Globus pallidus (tissue), 1 donor: Measurements from ENCODE around the gene PPARG.
"Not testable (repeated sequence)": the region's sequence is repeated elsewhere in the genome, so short reads cannot be mapped to it uniquely, and the experiment has no call there.

ENCODE experiments used
- DNase-seq: peaks from one replicate; pipeline ENCODE4 v3.0.0-alpha.2; 2015; ENCODE audit warnings: low spot score

Gene PPARG

DNA sequence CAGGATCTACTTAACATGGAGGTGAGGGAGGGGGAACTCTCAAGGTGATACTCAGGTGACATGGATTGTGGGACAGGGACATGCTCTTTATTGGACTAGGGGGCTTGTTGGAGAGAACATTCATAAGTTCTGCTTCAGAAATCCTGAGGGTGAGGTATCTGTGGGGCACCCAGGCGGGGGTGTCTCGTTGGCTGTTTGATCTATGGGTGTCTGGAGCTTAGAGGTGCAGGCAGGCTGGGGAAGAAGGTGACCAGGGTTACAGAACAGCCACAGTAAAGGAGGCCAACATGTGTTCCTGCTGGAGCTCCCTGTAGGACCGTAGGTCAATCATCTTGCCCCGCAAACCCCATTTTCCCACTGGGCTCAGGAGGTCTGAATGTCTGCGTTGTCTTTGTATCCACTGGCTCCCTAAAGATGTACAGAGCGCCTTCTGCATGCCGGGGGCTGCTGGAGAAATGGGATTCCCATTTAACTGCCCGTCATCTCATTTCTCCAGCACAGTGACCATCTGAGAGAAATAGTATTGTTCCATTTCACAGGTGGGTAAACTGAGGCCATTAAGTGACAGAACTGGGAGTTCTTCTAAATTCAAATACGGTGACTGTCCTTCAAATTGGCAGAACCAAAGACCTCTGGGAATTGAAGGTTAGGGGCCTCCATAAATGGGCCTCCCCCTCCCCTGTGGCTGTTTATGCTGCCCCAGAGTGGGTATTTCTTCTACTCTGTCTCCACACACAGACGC is 155.1 kb downstream of the PPARG start:
- DNase-seq, result no peak

- DNase-seq, result no peak
Observed at GRCh38 chr3:12444582-12445471, 156.0 kb downstream of the PPARG start.

DNA sequence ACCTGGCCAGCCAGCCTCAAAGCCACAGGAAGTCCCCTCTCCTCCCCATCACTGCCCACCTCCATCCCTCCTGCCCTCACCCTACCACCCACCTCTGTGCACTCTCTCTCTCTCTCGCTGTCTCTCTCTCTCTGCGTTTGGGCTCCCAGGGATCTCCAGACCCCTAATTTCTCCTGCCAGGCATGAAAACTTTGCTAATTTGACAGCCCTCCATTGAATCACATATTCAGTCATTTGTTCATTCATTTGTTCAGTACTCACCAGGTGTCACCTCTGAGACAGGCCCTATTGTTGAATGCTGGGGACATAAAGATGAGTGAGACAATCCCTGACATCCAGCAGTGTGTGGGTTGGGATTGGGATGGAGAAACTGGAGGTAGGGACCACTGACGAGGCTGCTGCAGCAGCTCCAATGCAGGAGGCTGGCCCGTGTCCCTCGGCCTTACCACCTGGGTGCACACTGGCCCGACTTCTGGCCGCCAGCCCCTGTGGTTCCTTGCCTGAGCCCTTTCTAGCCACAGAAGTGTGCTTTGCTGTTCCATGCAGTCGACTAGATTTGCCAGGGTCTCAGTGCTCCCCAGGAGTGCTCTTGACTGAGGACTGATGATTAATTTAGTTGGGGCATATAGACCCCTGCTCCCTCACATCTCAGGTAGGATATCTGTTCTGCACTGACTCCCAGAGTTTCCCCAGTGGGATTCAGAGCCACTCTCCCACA is 156.8 kb downstream of the PPARG start:
- no peak for DNase-seq

GRCh38 chr3:12446298-12446697 is 157.4 kb downstream of the PPARG start:
- no peak for DNase-seq

GRCh38 chr3:12447075-12447474 is 158.2 kb downstream of the PPARG start:
- DNase-seq, result no peak

DNA sequence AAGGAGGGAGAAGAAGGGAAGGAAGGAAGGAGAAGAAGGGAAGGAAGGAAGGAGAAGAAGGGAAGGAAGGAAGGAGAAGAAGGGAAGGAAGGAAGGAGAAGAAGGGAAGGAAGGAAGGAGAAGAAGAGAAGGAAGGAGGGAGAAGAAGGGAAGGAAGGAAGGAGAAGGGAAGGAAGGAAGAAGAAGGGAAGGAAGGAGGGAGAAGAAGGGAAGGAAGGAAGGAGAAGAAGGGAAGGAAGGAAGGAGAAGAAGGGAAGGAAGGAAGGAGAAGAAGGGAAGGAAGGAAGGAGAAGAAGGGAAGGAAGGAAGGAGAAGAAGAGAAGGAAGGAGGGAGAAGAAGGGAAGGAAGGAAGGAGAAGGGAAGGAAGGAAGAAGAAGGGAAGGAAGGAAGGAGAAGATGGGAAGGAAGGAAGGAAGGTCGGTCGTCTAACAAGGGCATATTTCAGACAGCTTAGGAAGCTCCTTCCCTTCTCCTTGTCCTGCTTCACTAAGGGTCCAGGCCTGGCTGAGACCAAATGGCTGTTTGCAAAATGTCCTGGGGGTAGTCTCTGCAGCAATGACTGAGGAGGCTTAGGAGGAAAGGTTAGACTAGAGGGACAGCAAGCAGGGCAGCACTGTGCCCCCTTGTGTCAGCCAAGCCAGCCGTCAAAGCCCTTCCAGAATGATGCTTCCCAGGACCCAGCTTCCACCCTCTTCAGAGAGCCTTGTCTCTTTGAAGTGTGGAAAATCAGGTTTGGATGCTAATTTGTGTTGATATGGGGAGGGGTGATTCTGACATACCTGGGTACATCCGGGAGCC is 159.7 kb downstream of the PPARG start:
- DNase-seq, result not testable (repeated sequence)

GRCh38 chr3:12449889-12450682 is 161.2 kb downstream of the PPARG start:
- DNase-seq, result no peak

GRCh38 chr3:12451481-12451880 is 162.6 kb downstream of the PPARG start:
- no peak for DNase-seq

DNA sequence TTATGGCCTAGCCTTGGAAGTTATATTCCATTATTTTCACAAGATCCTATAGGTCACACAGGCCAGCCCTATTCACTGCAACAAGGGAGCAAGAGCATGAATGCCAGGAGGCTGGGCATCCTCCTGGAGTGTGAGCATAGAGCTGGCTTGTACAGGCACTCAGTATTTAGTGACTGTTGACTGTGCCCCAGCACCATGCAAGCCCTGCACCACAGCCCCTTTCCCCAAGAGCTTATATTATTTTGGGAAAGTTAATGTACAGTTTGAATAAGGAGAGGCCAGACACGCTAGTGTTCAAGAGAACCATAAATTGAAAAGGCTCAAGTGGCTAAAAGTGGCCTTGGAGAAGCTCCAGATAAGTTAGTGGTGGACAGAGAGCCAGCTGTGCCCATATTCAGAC is 163.1 kb downstream of the PPARG start:
- no peak for DNase-seq

DNA sequence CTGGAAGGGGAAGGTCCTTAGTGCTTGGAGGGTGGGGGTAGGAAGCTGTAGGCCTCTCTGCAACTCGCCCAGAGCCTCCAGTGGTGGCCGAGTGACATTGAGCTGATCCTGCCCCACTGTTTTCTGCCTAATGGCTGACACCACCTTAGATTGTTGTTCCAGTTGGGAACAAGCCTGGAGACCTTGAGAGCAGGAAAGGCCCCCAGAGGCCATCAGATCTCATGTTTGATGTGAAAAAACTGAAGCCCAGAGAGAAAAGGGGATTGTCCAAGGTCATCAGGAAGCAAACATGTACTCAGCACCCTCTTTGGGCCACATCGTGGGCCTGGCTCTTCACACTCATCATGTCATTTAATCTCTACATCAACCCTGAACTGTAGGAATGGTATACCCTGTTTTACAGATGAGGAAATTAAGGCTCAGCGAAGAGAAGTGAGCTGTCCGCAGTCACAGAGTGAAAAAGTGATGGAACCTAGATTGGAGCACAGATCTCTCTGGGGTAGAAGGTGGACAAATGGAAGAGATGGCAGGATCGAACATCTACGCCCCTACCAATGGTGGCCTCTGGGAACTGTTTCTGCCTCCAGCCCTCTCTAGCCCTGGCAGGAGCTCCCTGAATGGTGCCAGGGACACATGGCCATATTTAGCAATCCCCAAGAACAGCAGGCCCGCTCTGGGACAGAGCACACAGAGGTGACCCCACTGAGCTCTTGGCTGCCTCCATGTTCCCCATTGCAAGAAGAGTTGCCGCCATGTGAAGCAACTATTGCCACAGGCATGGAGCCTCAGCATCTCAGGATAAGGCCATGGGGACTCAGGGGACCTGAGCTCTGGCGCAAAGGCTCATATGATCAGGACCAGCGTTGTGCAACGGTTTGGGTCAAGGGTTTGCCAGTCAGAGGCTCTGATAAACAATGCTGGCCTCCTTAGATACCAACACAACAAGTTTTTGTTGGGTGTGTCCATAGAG is 163.8 kb downstream of the PPARG start:
- DNase-seq, result no peak

GRCh38 chr3:12454076-12454815 is 165.4 kb downstream of the PPARG start:
- DNase-seq, result no peak

DNA sequence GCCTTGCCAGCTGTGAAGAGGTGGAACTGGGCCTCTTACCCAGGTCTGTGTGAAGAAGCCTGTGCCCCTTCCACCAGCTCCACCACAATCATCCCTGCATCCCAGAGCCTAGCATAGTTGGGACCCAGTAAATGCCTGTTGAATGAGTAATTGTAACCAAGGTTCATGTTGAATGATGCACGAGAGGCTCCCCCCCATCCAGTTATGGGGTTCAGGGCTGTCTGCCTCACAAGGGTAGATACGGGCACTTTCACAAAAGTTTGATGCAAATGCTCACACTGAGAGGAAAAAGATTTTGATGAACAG is 165.9 kb downstream of the PPARG start:
- DNase-seq, result no peak

DNA sequence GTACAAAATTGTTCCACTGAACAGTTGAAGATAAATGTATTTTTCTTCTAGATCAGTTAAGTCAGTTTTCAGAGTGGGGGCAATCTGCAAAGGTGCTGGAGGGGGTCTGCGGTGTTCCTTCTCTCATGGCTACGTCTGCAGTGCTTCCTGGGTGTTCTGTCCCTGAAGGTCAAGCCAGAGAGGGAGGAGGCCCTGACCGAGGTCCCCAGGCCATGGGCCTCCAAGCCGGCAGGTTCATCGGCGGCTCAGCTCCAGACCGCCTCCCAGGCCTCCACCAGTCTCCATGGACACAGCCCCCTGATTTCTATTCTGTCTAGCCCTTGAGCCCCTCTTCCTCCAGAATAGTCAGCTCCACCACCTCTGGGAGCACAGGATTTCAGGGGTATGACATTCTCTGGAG is 166.9 kb downstream of the PPARG start:
- DNase-seq, result no peak

DNA sequence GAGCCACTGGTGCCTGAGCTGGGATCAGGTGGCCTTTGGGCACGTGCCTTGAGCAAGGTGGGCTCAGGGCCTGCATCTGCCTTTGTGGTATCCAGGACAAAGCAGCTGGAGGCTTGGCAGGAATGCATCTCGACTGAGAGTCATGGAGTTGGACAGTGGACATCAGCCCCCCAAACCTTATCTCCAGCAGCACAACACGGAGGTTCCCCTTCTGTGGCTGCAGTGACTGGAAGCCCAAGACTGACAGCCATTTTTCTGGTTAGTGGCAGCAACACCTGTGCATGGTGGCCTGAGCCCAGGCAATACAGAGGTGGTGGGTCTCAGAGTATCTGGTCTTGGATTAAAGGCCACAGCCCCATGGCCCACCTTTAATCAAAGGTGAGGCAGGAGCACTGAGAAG is 167.6 kb downstream of the PPARG start:
- DNase-seq, result no peak

DNA sequence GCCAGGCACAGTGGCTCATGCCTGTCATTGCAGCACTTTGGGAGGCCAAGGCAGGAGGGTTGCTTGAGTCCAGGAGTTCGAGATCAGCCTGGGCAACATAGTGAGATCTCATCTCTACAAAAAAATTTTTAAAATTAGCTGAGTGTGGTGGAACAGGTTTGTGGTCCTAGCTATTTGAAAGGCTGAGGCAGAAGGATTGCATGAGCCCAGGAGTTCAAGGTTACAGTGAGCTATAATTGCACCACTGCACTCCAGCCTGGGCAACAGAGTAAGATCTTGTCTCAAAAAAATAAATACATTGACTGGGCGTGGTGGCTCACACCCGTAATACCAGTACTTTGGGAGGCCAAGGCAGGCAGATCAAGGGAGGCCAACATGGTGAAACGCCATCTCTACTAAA is 168.5 kb downstream of the PPARG start:
- DNase-seq, result not testable (repeated sequence)

DNA sequence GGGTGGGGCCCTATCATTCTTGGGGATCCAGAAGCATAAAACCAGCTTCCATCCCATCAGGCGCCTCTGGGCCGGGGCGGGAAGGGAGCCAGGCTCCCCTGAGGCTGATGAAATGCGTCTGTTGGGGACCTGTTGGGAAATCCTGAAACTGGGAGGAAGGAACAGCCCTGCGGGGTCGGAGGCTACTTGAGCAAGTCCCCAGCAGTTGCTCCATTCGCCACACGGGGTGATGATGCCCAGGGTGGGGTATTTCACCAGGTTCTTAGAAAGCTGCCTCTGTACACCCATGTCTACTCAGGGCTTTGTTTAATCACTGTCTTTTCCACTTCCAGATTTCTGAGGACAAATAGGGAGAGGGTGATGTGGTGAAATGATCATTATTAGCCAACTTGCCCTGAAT is 170.0 kb downstream of the PPARG start:
- no peak for DNase-seq

DNA sequence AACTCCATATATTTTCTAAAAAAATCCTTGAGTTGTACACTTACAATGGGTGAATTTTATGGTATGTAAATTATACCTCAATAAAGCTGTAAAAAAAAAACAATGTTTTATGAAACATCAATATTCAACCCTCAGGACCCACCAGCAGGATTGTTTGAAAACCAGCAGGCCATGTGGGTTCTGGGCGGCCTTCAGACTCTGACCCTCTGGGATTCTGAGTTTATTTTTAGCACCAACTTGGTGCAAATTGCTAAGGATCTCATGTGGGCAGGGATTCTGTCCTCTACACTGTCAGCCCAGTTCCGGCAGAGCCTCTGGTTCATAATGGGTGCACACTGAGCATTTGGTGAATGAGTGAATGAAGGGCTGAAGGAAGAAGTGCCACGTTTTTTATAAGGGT is 171.3 kb downstream of the PPARG start:
- DNase-seq, result no peak

- DNase-seq, result no peak
Observed at GRCh38 chr3:12461097-12461649, 172.3 kb downstream of the PPARG start.
